Chondrocyte (in vitro differentiated cells): Measurements from ENCODE around the gene CACNA1F. TPM values are rescaled to one million over a fixed set of nuclear protein-coding genes. Genes with fewer than 3 reads are reported as not detected.

Source experiments
- DNase-seq: peaks from one replicate; pipeline ENCODE4 v3.0.0; 2021; ENCODE audit warnings: mixed read lengths, low spot score
- H3K27ac Mint-ChIP-seq: one replicate; pipeline ENCODE4 v1.8.0; 2021; ENCODE audit warnings: mild to moderate bottlenecking, moderate library complexity, mixed read lengths; ENCODE audit not compliant: unreplicated experiment
- H3K27me3 Mint-ChIP-seq: 2 replicates; pipeline ENCODE4 v1.8.0; 2021; ENCODE audit warnings: low read depth, mixed read lengths
- H3K36me3 Mint-ChIP-seq: 2 replicates; pipeline ENCODE4 v1.8.0; 2021; ENCODE audit warnings: low read depth, mixed read lengths
- H3K4me1 Mint-ChIP-seq: 2 replicates; pipeline ENCODE4 v1.8.0; 2021; ENCODE audit warnings: low read depth, mild to moderate bottlenecking, mixed read lengths
- H3K4me3 Mint-ChIP-seq: one replicate; pipeline ENCODE4 v1.8.0; 2021; ENCODE audit warnings: mild to moderate bottlenecking, moderate library complexity, mixed read lengths; ENCODE audit not compliant: unreplicated experiment
- H3K9me3 Mint-ChIP-seq: 2 replicates; pipeline ENCODE4 v1.8.0; 2021; ENCODE audit warnings: low read depth, mixed read lengths
- total RNA-seq: library from RNA; stranded (reverse); gene quantifications from 3 replicates; pipeline ENCODE4 v1.2.1, GENCODE V29; 2021
- TF ChIP-seq, protein P1 (sequence below): fragments of 200-600 bp; sonication (generic); IDR thresholded peaks from 2 replicates; pipeline ENCODE4 v1.5.0; 2021; ENCODE audit warnings: antibody characterized with exemption, mild to moderate bottlenecking, moderate library complexity

The CACNA1F gene
- total RNA-seq, 1 donor from 2014 or later = not detected

DNA sequence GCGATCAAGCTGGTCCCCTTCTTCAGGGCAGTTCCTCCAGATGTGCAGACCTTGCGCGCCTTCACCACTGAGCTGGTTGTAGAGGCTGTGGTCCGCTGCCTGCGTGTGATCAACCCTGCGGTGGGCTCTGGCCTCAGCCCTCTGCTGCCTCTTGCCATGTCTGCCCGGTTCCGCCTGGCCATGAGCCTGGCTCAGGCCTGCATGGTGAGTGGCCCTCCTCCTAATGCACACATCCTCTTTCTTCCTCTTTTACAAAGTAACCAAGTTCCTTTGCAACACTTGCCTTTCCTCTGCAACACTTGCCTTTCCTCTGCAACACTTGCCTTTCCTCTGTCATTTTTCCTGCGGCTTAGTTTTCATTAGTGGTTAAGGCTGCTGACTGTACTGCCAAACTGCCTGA, 3.9 kb upstream of the CACNA1F start:
- Mint-ChIP-seq H3K9me3 (no peaks in the 10 kb centered on the region), H3K4me1 (no peaks in the 10 kb centered on the region), H3K27me3 (no peaks in the 10 kb centered on the region), H3K4me3 (no peak overlapping the region), H3K27ac (no peak overlapping the region), H3K36me3 (no peaks in the 10 kb centered on the region)
- TF ChIP-seq, protein P1, sequence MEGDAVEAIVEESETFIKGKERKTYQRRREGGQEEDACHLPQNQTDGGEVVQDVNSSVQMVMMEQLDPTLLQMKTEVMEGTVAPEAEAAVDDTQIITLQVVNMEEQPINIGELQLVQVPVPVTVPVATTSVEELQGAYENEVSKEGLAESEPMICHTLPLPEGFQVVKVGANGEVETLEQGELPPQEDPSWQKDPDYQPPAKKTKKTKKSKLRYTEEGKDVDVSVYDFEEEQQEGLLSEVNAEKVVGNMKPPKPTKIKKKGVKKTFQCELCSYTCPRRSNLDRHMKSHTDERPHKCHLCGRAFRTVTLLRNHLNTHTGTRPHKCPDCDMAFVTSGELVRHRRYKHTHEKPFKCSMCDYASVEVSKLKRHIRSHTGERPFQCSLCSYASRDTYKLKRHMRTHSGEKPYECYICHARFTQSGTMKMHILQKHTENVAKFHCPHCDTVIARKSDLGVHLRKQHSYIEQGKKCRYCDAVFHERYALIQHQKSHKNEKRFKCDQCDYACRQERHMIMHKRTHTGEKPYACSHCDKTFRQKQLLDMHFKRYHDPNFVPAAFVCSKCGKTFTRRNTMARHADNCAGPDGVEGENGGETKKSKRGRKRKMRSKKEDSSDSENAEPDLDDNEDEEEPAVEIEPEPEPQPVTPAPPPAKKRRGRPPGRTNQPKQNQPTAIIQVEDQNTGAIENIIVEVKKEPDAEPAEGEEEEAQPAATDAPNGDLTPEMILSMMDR = no peak
- no peak for DNase-seq

DNA sequence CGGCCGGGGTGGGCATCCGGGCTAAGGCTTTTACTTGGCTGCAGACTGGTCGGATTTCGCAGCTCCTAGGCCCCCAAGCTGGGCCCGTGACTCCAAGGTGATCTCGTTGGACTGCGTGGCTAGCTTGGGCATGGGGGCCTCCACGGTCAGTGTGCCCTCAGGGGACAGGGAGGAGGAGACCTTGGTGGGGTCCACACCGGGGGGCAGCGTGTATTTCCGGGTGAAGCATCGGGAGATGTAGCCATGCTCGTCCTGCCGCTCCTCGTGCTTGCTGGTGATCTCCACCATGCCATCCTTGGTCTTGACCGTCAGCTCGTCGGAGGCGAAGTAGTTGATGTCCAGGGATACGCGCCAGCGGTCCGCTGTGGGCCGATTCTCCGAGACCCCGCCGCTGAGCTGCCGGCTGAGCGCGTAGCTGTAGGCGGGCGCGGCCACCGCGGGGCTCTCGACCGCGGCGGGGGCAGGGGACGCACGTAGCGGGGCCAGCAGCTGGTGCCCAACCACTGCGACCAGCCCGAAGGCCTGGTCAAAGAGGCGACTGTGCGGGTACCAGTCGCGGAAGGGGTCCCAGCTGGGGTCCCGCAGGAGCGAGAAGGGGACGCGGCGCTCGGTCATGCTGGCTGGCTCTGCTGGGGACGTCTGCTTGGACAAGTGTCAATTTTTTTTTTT, 881 bp upstream of the CACNA1F start:
- H3K27ac Mint-ChIP-seq = no peak overlapping the region
- no peak overlapping the region for H3K4me3 Mint-ChIP-seq
- peaks cover 2% of the 10 kb centered on the region for H3K9me3 Mint-ChIP-seq
- TF ChIP-seq, protein P1 = no peak
- H3K36me3 Mint-ChIP-seq = no peaks in the 10 kb centered on the region
- no peak for DNase-seq
- no peaks in the 10 kb centered on the region for H3K4me1 Mint-ChIP-seq
- H3K27me3 Mint-ChIP-seq = no peaks in the 10 kb centered on the region

DNA sequence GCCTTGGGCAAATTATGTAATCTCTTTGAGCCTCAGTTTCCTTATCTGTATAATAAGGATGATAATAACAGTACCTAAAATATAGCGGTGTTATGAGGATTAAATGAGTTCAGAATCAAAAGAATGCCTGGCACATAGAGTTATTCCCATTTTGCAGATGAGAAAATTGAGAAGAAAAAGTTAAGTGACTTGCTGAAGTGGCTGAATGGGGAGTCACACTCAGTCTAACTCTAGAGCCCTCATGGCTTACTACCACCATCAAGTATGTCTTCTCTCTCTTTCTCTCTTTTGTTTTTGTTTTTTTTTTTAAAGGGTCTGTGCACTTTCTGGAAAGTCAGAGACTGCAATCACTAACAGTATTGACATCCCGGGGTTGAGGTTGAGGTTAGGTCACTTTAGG, 615 bp downstream of the CACNA1F start:
- H3K4me1 Mint-ChIP-seq = no peaks in the 10 kb centered on the region
- peaks cover 2% of the 10 kb centered on the region for H3K9me3 Mint-ChIP-seq
- no peaks in the 10 kb centered on the region for H3K27me3 Mint-ChIP-seq
- H3K27ac Mint-ChIP-seq = peak overlapping the region; percentile 27
- no peak for DNase-seq
- H3K36me3 Mint-ChIP-seq = no peaks in the 10 kb centered on the region
- TF ChIP-seq, protein P1 = no peak
- no peak overlapping the region for H3K4me3 Mint-ChIP-seq

DNA sequence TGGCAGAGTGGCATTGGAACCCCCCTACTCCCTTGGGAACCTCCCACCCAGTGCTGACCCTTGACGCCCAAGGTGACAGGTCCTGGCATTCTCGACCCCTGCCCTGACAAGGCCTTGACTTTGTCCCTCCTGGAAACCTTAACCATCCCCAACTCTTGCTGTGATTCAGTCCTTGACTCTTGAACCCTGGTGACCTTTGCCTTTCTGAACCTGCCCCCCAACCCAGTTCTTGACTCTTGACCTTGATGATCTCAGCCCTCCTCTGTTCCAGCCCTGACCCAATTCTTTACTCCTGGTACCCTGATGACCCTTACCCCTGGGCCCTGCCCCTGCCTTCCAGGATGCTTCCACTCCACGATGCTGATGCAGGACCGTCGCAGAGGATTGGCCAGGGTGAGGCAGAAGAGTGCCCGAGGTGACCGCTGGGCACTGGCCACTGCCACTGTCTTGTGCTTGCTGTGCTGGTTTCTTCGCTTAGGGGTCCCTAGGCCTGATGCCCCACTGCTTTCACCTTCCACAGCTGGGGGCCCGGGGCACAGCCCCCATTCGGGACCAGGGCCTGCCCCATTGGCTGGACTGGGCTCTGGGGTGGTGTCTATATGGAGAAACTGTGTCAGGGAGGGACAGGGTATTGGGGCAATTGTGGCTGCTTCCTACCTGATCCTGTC, 1.7 kb downstream of the CACNA1F start:
- Mint-ChIP-seq H3K4me3 (no peak overlapping the region), H3K4me1 (no peaks in the 10 kb centered on the region), H3K9me3 (peaks cover 2% of the 10 kb centered on the region), H3K27ac (no peak overlapping the region), H3K27me3 (no peaks in the 10 kb centered on the region), H3K36me3 (no peaks in the 10 kb centered on the region)
- no peak for DNase-seq
- TF ChIP-seq, protein P1 = no peak

DNA sequence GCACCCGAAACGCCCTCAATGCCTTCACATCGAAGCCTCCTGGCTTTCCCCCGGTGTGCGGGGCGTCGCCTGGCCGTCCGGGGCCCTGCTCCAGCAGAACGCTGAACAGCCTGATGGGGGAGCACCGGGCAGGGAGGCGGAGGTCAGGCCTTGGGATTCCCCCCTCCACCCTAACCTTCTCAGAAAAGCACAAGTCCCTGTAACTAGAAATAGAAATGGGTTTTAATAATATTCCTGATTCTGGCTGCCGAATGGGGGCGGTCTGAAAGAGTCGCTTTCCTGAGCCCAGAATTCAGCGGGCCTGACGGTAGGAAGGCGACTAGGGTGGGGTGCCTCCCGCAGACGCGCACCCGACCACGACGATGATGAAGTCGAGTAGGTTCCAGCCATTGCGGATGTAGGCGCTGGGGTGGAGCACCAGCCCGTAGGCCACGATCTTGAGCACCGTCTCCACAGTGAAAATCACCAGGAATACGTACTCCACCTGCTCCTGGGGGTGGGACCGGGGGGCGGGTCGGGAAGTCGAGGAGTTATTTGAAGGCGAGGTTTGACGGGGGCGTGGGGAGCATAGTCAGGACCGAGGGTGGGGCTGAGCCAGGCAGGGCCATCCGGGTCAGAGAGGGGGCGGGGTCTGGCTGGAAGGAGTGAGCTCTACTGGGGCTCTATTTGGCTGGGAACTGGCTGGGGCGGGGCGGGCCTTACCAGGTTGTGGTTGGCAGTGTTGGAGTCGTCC, 2.5 kb downstream of the CACNA1F start:
- no peak for DNase-seq
- Mint-ChIP-seq H3K27ac (no peak overlapping the region), H3K4me1 (no peaks in the 10 kb centered on the region), H3K9me3 (peaks cover 2% of the 10 kb centered on the region), H3K27me3 (no peaks in the 10 kb centered on the region), H3K36me3 (no peaks in the 10 kb centered on the region), H3K4me3 (no peak overlapping the region)
- TF ChIP-seq, protein P1 = peak; percentile 24
